ENCODE results near the gene TNFSF11.
"Not testable (repeated sequence)": the region's sequence is repeated elsewhere in the genome, so short reads cannot be mapped to it uniquely, and the experiment has no call there.

The TNFSF11 gene

GRCh38 chr13:42574011-42574410, at the start of gene TNFSF11:
TNFSF11 (plus strand) TSS chr13:42574152; CDS start chr13:42574304, 152 bp downstream.
- DNase-seq (ENCODE audit: low read depth) = no peak

- DNase-seq (ENCODE audit: low read depth) = no peak
Measured at GRCh38 chr13:42524487-42525034, 49.4 kb upstream of the TNFSF11 start.

- no peak for DNase-seq (ENCODE audit: low read depth)
Measured at GRCh38 chr13:42525035-42525504, 48.9 kb upstream of the TNFSF11 start.

GRCh38 chr13:42526276-42526675, 47.7 kb upstream of the TNFSF11 start:
- DNase-seq (ENCODE audit: low read depth) = no peak

- no peak for DNase-seq (ENCODE audit: low read depth)
Measured at GRCh38 chr13:42526804-42527203, 47.1 kb upstream of the TNFSF11 start.

GRCh38 chr13:42532561-42533335, 41.2 kb upstream of the TNFSF11 start:
- DNase-seq (ENCODE audit: low read depth) = no peak

GRCh38 chr13:42533336-42533591, 40.7 kb upstream of the TNFSF11 start:
- DNase-seq (ENCODE audit: low read depth) = no peak

GRCh38 chr13:42534785-42535184, 39.2 kb upstream of the TNFSF11 start:
- DNase-seq (ENCODE audit: low read depth) = no peak

GRCh38 chr13:42538996-42539395, 35.0 kb upstream of the TNFSF11 start:
- no peak for DNase-seq (ENCODE audit: low read depth)

GRCh38 chr13:42539670-42540069, 34.3 kb upstream of the TNFSF11 start:
- no peak for DNase-seq (ENCODE audit: low read depth)

GRCh38 chr13:42543215-42543797, 30.6 kb upstream of the TNFSF11 start:
- no peak for DNase-seq (ENCODE audit: low read depth)

GRCh38 chr13:42544246-42544926, 29.6 kb upstream of the TNFSF11 start:
- DNase-seq (ENCODE audit: low read depth) = no peak

GRCh38 chr13:42545842-42546241, 28.1 kb upstream of the TNFSF11 start:
- DNase-seq (ENCODE audit: low read depth) = no peak

- no peak for DNase-seq (ENCODE audit: low read depth)
Measured at GRCh38 chr13:42547612-42548011, 26.3 kb upstream of the TNFSF11 start.

- DNase-seq (ENCODE audit: low read depth) = no peak
Measured at GRCh38 chr13:42548731-42549551, 25.0 kb upstream of the TNFSF11 start.

GRCh38 chr13:42549552-42549936, 24.4 kb upstream of the TNFSF11 start:
- no peak for DNase-seq (ENCODE audit: low read depth)

GRCh38 chr13:42551611-42552010, 22.3 kb upstream of the TNFSF11 start:
- DNase-seq (ENCODE audit: low read depth) = no peak

- DNase-seq (ENCODE audit: low read depth) = no peak
Measured at GRCh38 chr13:42553098-42554046, 20.6 kb upstream of the TNFSF11 start.

GRCh38 chr13:42559057-42559456, 14.9 kb upstream of the TNFSF11 start:
- no peak for DNase-seq (ENCODE audit: low read depth)

GRCh38 chr13:42559573-42560218, 14.3 kb upstream of the TNFSF11 start:
- not testable (repeated sequence) for DNase-seq (ENCODE audit: low read depth)
